Measurements from ENCODE around the gene ARHGAP26. TPM values are rescaled to one million over a fixed set of nuclear protein-coding genes. Genes with fewer than 3 reads are reported as not detected.

ARHGAP26 gene
- total RNA-seq, 2 experiments from 2014 or later = 12.8 to 15.4 TPM

- intact Hi-C loops (cut with DNase I, micrococcal nuclease) = loop anchor here (1.0 to 5.0 kb wide), 9 partner anchors 12 to 1400 kb away; partner anchors contain the start of genes KCTD16 (in 1 of the 2) and YIPF5 (in 1 of the 2)
- CTCF ChIA-PET = interaction anchor here (0.6 to 8.2 kb wide), 21 partner anchors 9 to 128 kb away, joined by 3 to 75 read pairs (median 6); no protein-coding TSS in a partner anchor
- POLR2A ChIA-PET = interaction anchor here (1.2 to 2.1 kb wide), 3 partner anchors 13 to 29 kb away, joined by 5 to 16 read pairs (median 7); no protein-coding TSS in a partner anchor
- Mint-ChIP-seq H3K4me1 (peaks cover 43% of the 10 kb centered on the region), H3K27ac (peak overlapping the region; percentile 73), H3K27me3 (no peaks in the 10 kb centered on the region), H3K36me3 (ENCODE audit: low read depth) (no peaks in the 10 kb centered on the region), H3K9me3 (ENCODE audit: low read depth) (no peaks in the 10 kb centered on the region), H3K4me3 (peak overlapping the region; percentile 84)
- DNase-seq = peak; percentile 73
- peak; percentile 15 for ATAC-seq
Observed at GRCh38 chr5:142770650-142771609, 753 bp downstream of the ARHGAP26 start.

- DNase-seq (no peak), ATAC-seq (no peak)
- H3K27me3 Mint-ChIP-seq = no peaks in the 10 kb centered on the region
- H3K36me3 Mint-ChIP-seq (ENCODE audit: low read depth) = no peaks in the 10 kb centered on the region
- no peaks in the 10 kb centered on the region for H3K9me3 Mint-ChIP-seq (ENCODE audit: low read depth)
- peak overlapping the region; percentile 4 for H3K27ac Mint-ChIP-seq
- ChIA-PET POLR2A (interaction anchor here (0.7 to 1.4 kb wide), 3 partner anchors 12 to 88 kb away, joined by 3 to 7 read pairs (median 5); no protein-coding TSS in a partner anchor), CTCF (interaction anchor here (0.7 to 8.2 kb wide), 14 partner anchors 13 to 117 kb away, joined by 3 to 75 read pairs (median 10); no protein-coding TSS in a partner anchor)
- intact Hi-C loops (cut with DNase I, micrococcal nuclease) = loop anchor here (1.0 to 5.0 kb wide), 5 partner anchors 12 to 1399 kb away; partner anchors contain the start of genes KCTD16 (in 1 of the 2) and YIPF5 (in 1 of the 2)
- peak overlapping the region; percentile 84 for H3K4me3 Mint-ChIP-seq
- peaks cover 43% of the 10 kb centered on the region for H3K4me1 Mint-ChIP-seq
Observed at GRCh38 chr5:142771666-142772065, 1.5 kb downstream of the ARHGAP26 start.

- POLR2A ChIA-PET = interaction anchor here (0.7 to 1.4 kb wide), 2 partner anchors 11 to 87 kb away, joined by 3 to 7 read pairs; no protein-coding TSS in a partner anchor
- peaks cover 49% of the 10 kb centered on the region for H3K4me1 Mint-ChIP-seq
- H3K4me3 Mint-ChIP-seq = no peak overlapping the region
- no peaks in the 10 kb centered on the region for H3K36me3 Mint-ChIP-seq (ENCODE audit: low read depth)
- DNase-seq = peak; percentile 36
- no peaks in the 10 kb centered on the region for H3K9me3 Mint-ChIP-seq (ENCODE audit: low read depth)
- no peaks in the 10 kb centered on the region for H3K27me3 Mint-ChIP-seq
- no peak overlapping the region for H3K27ac Mint-ChIP-seq
- CTCF ChIA-PET = interaction anchor here (0.8 to 8.2 kb wide), 9 partner anchors 9 to 116 kb away, joined by 3 to 75 read pairs (median 17); no protein-coding TSS in a partner anchor
- ATAC-seq = peak; percentile 11
- intact Hi-C loops (cut with DNase I, micrococcal nuclease) = loop anchor here (1.0 to 5.0 kb wide), 2 partner anchors 11 to 415 kb away; no protein-coding TSS in a partner anchor
Observed at GRCh38 chr5:142772446-142773293, 2.5 kb downstream of the ARHGAP26 start.

- ChIA-PET CTCF (interaction anchor here (1.0 to 1.5 kb wide), 2 partner anchors 28 to 95 kb away, joined by 3 read pairs; no protein-coding TSS in a partner anchor), POLR2A (no interaction called here)
- DNase-seq (no peak), ATAC-seq (no peak)
- Mint-ChIP-seq H3K4me3 (no peak overlapping the region), H3K27me3 (no peaks in the 10 kb centered on the region), H3K9me3 (ENCODE audit: low read depth) (no peaks in the 10 kb centered on the region), H3K27ac (no peak overlapping the region), H3K36me3 (ENCODE audit: low read depth) (no peaks in the 10 kb centered on the region), H3K4me1 (peaks cover 59% of the 10 kb centered on the region)
- intact Hi-C loops (cut with DNase I, micrococcal nuclease) = no loop called here
Observed at GRCh38 chr5:142777099-142777498, 6.9 kb downstream of the ARHGAP26 start.

GRCh38 chr5:142777850-142778249, 7.7 kb downstream of the ARHGAP26 start:
- Mint-ChIP-seq H3K4me1 (peaks cover 59% of the 10 kb centered on the region), H3K9me3 (ENCODE audit: low read depth) (no peaks in the 10 kb centered on the region), H3K27ac (no peak overlapping the region), H3K4me3 (no peak overlapping the region), H3K27me3 (no peaks in the 10 kb centered on the region), H3K36me3 (ENCODE audit: low read depth) (no peaks in the 10 kb centered on the region)
- CTCF ChIA-PET = interaction anchor here (0.5 to 0.6 kb wide), 2 partner anchors 55 to 267 kb away, joined by 4 read pairs; no protein-coding TSS in a partner anchor
- no peak for DNase-seq
- intact Hi-C loops (cut with DNase I, micrococcal nuclease) = no loop called here
- POLR2A ChIA-PET = no interaction called here
- ATAC-seq = no peak

GRCh38 chr5:142779163-142779840, 9.1 kb downstream of the ARHGAP26 start:
- Mint-ChIP-seq H3K27me3 (no peaks in the 10 kb centered on the region), H3K36me3 (ENCODE audit: low read depth) (no peaks in the 10 kb centered on the region), H3K4me1 (peaks cover 63% of the 10 kb centered on the region), H3K27ac (peak overlapping the region; percentile 34), H3K4me3 (no peak overlapping the region), H3K9me3 (ENCODE audit: low read depth) (no peaks in the 10 kb centered on the region)
- no peak for DNase-seq
- intact Hi-C loops (cut with DNase I, micrococcal nuclease) = no loop called here
- POLR2A ChIA-PET = interaction anchor here (0.5 to 1.2 kb wide), 2 partner anchors 45 to 71 kb away, joined by 3 to 5 read pairs; no protein-coding TSS in a partner anchor
- ATAC-seq = no peak
- CTCF ChIA-PET = interaction anchor here (0.7 to 1.9 kb wide), 9 partner anchors 9 to 124 kb away, joined by 3 to 15 read pairs (median 4); partner anchors contain the start of gene ARHGAP26

GRCh38 chr5:142780871-142781270, 10.7 kb downstream of the ARHGAP26 start:
- ChIA-PET POLR2A (no interaction called here), CTCF (interaction anchor here (0.7 to 1.2 kb wide), 3 partner anchors 12 to 68 kb away, joined by 3 to 4 read pairs (median 3); no protein-coding TSS in a partner anchor)
- Mint-ChIP-seq H3K36me3 (ENCODE audit: low read depth) (no peaks in the 10 kb centered on the region), H3K4me1 (peaks cover 69% of the 10 kb centered on the region), H3K9me3 (ENCODE audit: low read depth) (no peaks in the 10 kb centered on the region), H3K27me3 (no peaks in the 10 kb centered on the region), H3K4me3 (no peak overlapping the region), H3K27ac (no peak overlapping the region)
- no peak for ATAC-seq
- DNase-seq = no peak
- intact Hi-C loops (cut with DNase I, micrococcal nuclease) = loop anchor here in 1 of 2 experiments (10.0 kb wide), 1 partner anchor 766 kb away; the partner anchor contains the start of gene GNPDA1

GRCh38 chr5:142782976-142783530, 12.9 kb downstream of the ARHGAP26 start:
- peak overlapping the region; percentile 44 for H3K27ac Mint-ChIP-seq
- H3K9me3 Mint-ChIP-seq (ENCODE audit: low read depth) = no peaks in the 10 kb centered on the region
- ATAC-seq (no peak), DNase-seq (no peak)
- CTCF ChIA-PET = interaction anchor here (0.8 to 5.5 kb wide), 16 partner anchors 12 to 105 kb away, joined by 3 to 72 read pairs (median 6); partner anchors contain the start of gene ARHGAP26
- intact Hi-C loops (cut with DNase I, micrococcal nuclease) = loop anchor here (1.0 to 10.0 kb wide), 8 partner anchors 11 to 768 kb away; partner anchors contain the start of genes ARHGAP26 (in 1 of the 2) and GNPDA1 (in 1 of the 2)
- no peaks in the 10 kb centered on the region for H3K27me3 Mint-ChIP-seq
- peak overlapping the region; percentile 37 for H3K4me3 Mint-ChIP-seq
- H3K4me1 Mint-ChIP-seq = peaks cover 71% of the 10 kb centered on the region
- POLR2A ChIA-PET = interaction anchor here (0.6 to 2.4 kb wide), 6 partner anchors 11 to 44 kb away, joined by 4 to 16 read pairs (median 6); partner anchors contain the start of gene ARHGAP26
- H3K36me3 Mint-ChIP-seq (ENCODE audit: low read depth) = no peaks in the 10 kb centered on the region

GRCh38 chr5:142783601-142784341, 13.6 kb downstream of the ARHGAP26 start:
- ChIA-PET CTCF (interaction anchor here (0.6 to 5.5 kb wide), 18 partner anchors 12 to 105 kb away, joined by 3 to 72 read pairs (median 5); partner anchors contain the start of gene ARHGAP26), POLR2A (interaction anchor here (0.6 to 2.4 kb wide), 7 partner anchors 12 to 43 kb away, joined by 3 to 16 read pairs (median 5); partner anchors contain the start of gene ARHGAP26)
- H3K27me3 Mint-ChIP-seq = no peaks in the 10 kb centered on the region
- ATAC-seq (peak; percentile 93), DNase-seq (peak; percentile 88)
- H3K9me3 Mint-ChIP-seq (ENCODE audit: low read depth) = no peaks in the 10 kb centered on the region
- peaks cover 69% of the 10 kb centered on the region for H3K4me1 Mint-ChIP-seq
- no peaks in the 10 kb centered on the region for H3K36me3 Mint-ChIP-seq (ENCODE audit: low read depth)
- intact Hi-C loops (cut with DNase I, micrococcal nuclease) = loop anchor here (1.0 to 10.0 kb wide), 8 partner anchors 11 to 769 kb away; partner anchors contain the start of genes ARHGAP26 (in 1 of the 2) and GNPDA1 (in 1 of the 2)
- peak overlapping the region; percentile 82 for H3K27ac Mint-ChIP-seq
- H3K4me3 Mint-ChIP-seq = peak overlapping the region; percentile 45
